ENCODE measurements around the gene MRGPRE.

- no peak for TF ChIP-seq CTCF (IDR thresholded peaks at IDR 0.05)
- TF ChIP-seq POLR2A (IDR thresholded peaks at IDR 0.05; ENCODE audit: low read length) = no peak
- no peak for TF ChIP-seq RAD21 (conservative IDR thresholded peaks at IDR 0.05 in 1 of 2, IDR thresholded peaks at IDR 0.05 in 1 of 2)
- TF ChIP-seq ZC3H11A (IDR thresholded peaks at IDR 0.05) = no peak
- TF ChIP-seq JUNB (IDR thresholded peaks at IDR 0.05) = no peak
- TF ChIP-seq CHD4 (IDR thresholded peaks at IDR 0.05; ENCODE audit: borderline replicate concordance) = no peak
- no peak for TF ChIP-seq HMGXB4 (CRISPR knock-in tag; IDR thresholded peaks at IDR 0.05; ENCODE audit: borderline replicate concordance)
- TF ChIP-seq RCOR1 (IDR thresholded peaks at IDR 0.05; ENCODE audit: low read depth, low read length) = no peak
- TF ChIP-seq REST (IDR thresholded peaks at IDR 0.05) = no peak
- no peak for TF ChIP-seq SMC3 (IDR thresholded peaks at IDR 0.05)
- no peak for TF ChIP-seq BHLHE40 (IDR thresholded peaks at IDR 0.05; ENCODE audit: low read depth, low read length)
- no peak for TF ChIP-seq CHD2 (IDR thresholded peaks at IDR 0.05; ENCODE audit: low read length, partially characterized antibody)
- TF ChIP-seq SREBF2 (IDR thresholded peaks at IDR 0.05) = no peak
Observed at GRCh38 chr11:3228445-3228829, 3.8 kb downstream of the MRGPRE start.

Data from A549 (cell line).